GM04504 (cell line): Measurements from ENCODE around the gene ACTR10.

Source experiments
- DNase-seq: peaks from one replicate; pipeline ENCODE4 v3.0.0-alpha.2; 2012; ENCODE audit warnings: low read depth

The ACTR10 gene

GRCh38 chr14:58199726-58200479 is at the start of gene ACTR10:
Gene ACTR10 (plus strand): TSS chr14:58200149. CDS start chr14:58200218, 69 bp downstream.
- peak; percentile 49 for DNase-seq

DNA sequence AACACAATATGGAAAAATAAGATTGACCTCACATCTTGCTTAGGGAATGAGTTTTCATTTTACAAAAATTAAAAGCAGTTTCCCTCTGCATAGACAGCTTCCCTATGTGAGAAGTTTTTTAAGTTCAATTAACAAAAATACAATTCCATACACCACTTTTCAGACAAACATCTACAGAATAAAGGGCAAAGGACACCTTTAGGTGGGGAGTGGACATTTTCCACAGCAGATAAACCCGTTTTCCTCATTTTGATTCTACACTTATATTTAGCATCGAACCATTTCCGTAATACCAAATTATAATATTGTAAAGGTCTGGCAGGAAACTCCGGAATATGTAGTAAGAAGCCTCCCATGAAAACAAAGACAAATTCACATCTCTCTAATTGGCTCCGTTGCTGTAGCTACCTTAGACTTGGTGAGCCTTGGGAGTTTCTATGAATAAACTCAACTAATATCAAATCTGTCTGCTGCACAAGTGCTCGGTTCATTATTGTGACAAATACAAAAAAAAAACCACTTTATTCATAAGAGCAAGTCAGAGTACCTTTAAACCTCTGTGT is 49.6 kb upstream of the ACTR10 start:
- DNase-seq, result no peak

- DNase-seq, result no peak
These were observed 48.6 kb upstream of the ACTR10 start for GRCh38 chr14:58151133-58152013.

DNA sequence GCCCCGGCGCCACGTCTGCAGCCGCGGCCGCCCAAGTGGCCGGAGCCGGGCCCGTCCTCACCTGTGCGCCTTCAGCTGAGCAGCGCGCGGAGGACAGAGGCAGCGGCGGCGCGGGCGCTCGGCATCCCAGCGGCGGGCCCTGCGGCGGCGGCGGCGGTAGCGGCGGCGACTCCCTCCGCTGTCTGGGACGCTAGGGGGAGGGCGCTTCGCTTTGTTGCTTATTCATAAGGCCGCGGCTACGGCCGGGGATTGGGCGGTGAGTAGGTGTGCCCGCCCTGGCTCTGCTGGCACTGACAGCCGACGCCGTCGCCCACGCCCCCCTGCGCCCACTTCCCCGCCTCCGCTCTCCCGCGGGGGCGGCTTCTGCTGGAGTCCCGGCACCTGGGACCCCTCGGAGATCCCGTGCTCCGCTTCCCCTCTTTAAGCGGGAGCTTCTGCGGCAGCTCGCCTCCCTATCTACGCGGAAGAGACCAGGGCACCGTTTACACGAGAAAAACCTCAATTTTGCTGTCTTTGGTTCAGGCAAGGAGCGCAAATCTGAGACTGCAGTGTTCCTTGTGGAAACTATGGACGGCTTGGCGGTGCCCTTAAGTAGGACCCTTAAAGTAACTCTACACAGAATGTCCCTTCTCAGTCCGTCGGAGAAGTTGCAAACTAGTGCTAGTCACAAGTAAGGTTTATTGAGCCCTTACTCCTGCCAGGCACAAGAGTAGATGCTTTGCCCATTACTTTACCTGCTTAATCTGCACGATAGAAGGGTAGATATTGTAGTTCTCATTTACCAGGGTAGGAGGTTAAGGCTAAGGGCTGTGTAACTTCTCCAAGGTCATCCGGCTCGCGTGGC is 47.7 kb upstream of the ACTR10 start, which contains the start of gene ARMH4:
Gene ARMH4, minus strand, starts transcription at position 200 of the 844 bp plus-strand sequence. CDS start 12,855 bp downstream, outside the sequence.
- DNase-seq, result peak; percentile 55

GRCh38 chr14:58160561-58160960 is 39.4 kb upstream of the ACTR10 start:
- DNase-seq, result no peak

DNA sequence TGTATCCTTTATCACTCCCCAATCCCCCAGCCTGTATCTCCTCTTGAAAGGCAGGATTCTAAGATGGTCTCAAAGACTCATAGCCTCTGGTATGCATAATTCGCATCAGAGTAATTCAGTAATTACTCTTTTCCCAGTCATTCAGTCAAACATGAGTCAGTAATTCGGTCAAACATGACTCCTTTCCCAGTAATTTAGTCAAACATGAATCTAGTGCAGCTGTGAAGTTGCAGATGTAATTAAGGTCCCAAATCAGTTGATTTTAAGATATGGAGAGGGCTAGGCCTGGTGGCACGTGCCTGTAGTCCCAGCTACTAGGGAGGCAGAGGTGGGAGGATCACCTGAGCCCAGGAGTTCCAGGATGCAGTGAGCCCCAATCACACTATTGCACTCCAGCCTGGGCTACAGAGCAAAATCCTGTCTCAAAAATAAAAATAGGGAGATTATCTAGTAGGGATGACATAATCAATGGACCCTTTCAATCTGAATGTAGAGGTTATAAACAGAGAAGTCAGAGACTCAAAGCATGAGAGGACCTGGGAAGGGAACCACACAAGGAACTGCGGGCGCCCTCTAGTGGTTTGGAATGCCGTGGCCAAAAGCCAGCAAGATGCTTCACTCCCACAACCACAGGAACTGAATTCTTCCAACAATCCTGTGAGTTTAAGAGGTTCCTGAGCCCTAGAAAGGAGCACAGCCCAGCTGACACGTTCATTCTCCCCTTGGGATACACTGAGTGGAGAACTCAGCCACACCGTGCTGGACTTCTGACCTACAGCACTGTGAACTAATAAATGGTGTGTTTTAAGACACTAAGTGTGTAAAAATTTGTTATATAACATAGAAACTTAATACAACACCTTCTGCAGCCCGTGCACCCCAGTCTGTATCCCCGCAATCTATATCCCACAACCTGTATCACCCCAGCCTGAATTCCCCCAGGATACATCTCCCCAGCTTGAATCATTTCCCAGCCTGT is 33.7 kb upstream of the ACTR10 start:
- peak; percentile 47 for DNase-seq

DNA sequence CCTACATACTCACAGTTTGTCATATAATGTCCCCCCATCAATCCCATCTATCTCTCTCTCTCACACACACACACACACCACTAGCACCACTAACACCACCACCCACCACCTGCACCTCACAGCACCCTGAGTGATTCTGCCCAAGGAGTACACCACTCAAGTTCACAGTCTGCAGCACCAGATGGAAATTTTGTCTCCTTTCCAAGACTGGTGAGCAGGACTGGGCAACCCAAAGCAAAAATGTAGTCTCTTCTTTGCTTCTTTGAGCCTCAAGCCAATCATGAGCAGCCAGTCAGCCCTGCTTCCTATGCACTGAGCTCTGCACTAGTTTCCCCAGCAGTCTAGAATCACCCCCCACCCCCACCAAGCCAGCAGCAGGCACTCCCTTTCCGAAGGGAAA is 32.9 kb upstream of the ACTR10 start:
- no peak for DNase-seq

DNA sequence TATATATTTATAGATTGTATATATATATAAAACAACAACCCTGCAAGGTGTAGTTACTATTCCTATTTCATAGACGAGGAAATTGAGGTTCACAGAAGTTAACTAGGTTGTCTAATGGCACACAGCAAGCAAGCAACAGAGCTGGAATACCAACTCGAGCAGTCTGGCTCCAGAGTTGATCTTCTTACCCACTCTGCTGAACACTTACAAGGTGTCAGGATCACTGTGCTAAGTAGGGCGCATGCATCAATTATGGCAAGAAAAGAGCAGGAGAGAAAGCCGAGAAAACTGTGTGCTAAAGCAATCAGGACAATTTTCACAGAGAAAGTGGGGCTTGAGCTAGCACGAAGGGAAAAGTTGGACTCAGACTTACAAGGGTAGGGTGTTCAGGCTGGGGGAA is 32.1 kb upstream of the ACTR10 start:
- DNase-seq, result no peak

DNA sequence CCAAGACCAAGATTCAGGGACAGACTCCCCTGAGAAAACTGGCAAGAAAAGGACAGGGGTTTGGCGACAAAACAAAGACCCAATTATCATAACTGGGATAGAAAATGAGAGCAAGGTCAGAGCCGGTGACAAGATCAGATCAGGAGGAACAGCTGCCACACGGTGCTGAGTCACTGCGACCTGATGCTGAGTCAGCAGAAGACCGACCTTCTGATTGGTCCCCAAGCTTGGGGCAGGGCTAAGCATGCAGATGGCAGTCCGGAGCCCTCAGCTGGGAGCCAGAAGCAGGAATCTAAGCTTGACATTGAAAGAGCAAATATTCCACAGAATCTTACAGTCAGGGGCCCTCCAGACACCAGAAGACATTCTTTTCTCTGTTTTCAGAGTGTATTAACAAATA is 28.9 kb upstream of the ACTR10 start:
- DNase-seq, result peak; percentile 76

- no peak for DNase-seq
These were observed 22.8 kb upstream of the ACTR10 start for GRCh38 chr14:58177125-58177524.

DNA sequence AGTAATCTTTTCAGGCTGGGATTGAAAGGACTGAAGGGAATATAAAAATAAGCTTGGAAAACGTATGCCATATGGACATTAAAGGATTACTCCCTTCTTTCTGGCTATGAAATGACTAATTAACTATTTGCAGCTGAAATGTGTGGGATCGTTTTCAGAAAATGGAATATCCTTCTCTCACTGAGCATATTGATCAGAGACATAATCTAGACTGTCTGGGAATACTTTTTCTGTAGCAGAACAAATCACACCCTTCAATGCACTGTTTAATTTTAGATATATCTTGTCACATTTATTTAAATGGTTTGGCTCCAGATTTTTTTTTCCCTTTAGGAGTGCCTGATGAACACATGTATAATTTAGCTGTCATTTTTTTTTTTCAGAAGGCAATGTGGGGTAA is 10.8 kb upstream of the ACTR10 start:
- no peak for DNase-seq

DNA sequence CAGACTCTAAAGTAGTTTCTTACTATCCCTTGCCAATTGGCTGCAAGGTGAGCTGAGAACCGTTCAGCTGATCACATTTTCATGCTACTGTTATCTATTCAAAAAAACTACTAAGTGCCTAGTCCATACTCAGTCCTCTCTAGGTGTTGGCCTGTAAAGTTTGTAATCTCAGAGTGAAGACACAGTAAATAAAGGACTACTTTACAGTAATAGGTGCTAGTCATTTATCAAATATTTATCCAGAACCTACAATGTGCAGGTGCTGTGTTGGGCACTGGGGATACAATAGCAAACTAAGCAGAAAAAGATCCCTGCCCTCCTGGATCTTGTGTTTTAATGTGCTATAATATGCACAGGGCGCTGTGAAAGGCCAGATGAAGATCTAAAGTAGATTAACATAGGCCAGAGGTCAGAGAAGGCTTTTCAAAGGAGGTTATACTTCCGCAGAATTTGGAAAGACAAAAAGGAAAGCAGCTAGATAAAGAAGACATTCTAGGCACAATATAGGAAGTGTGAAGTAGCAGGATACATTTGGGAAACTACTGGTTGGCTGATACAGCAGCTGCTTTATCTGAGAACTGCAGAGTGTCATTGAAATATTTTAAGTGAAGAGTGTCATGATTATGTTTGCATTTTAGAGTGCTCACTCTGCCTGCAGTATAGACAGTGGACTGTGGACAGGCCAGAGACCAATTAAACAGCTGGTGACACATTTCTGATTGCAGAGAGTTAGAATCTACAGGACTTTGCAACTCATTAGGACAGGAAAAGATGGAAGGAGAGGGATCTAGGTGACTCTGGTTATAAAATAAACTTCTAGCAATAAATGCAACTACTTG is 8.0 kb upstream of the ACTR10 start:
- no peak for DNase-seq

DNA sequence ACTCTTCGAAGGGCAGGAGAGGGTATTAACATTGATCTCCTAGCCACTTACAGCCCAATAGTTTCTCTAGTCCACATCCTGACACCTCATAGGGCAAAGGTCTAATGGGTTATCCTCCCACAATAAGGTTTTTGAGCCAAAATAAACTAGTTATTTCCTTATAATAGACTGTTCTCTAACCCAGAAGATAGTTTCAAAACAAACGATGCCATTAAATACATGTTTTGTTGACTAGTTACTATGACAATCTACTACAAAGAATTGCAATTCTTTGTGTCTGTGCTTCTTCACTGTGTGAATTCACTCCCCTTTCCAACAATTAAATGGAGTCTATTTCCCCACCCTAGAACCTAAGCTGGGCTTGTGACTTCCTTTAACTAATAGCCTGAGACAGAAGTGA is 6.4 kb upstream of the ACTR10 start:
- DNase-seq, result no peak

DNA sequence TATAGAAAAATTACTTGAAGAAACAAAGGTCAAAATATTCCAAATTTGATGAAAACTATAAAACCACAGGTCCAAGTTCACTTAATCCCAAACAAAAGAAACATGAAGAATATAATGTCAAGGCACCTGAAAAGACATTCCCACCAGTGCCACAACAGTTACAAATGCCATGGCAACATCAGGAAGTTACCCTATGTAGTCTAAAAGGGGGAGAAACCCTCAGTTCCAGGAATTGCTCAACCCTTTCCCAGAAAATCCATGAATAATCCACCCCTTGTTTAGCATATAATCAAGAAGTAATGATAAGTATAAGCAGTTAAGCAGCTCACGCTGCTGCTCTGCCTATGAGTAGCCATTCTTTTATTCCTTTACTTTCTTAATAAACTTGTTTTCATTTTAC is 3.8 kb upstream of the ACTR10 start:
- no peak for DNase-seq

DNA sequence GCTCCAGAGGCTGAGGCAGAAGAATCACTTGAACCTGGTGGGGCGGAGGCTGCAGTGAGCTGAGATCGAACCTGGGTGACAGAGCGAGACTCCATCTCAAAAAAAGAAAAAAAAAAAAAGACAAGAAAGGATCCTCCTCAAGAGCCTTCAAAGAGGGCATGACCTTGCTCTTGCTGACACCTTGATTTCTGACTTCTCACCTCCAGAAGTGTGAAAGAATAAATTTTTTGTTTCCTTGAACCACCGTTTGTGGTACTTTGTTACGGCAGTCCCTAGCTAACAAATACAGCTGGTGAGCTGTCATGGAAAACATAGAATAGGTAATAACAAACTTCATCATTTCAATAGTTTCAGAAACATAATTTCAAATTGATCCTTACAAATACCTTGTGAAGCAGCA is 1.9 kb upstream of the ACTR10 start:
- DNase-seq, result no peak

DNA sequence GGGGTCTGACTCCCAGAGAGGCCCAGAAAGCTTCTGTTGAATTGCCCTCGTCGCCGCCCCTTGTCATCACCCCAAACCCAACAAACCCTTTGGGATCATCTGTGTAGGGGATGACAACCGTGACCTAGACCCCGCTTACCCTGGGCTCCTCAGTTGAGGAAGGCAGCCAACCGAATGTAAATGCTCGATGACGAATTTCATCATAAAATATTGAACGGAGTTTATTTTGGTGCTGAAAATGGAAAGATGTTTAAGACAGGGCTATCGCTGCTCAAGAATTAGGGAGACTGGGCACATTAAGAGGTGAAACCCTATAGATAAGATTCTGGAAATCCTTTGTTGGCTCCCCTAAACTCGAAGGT is 512 bp downstream of the ACTR10 start:
- DNase-seq, result no peak

DNA sequence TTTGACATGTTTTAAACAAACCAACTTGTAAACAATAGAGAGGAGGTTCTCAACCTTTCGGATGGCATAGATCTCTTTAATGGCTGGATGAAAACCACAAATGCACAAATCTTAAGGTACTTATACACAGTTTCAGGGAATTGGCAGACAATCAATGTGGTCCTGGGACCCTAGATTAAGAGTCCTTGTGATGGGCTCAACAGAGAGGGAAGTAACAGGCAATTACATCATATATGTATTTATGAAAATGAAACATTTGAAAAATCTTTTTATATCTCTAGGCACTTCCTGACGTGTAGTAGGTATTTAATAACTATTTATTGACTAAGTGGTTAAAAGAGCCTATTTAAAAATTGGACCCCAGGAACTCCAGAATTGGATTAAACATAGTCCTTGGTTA is 897 bp downstream of the ACTR10 start:
- no peak for DNase-seq

- DNase-seq, result no peak
These were observed 13.2 kb downstream of the ACTR10 start for GRCh38 chr14:58213176-58213575.

DNA sequence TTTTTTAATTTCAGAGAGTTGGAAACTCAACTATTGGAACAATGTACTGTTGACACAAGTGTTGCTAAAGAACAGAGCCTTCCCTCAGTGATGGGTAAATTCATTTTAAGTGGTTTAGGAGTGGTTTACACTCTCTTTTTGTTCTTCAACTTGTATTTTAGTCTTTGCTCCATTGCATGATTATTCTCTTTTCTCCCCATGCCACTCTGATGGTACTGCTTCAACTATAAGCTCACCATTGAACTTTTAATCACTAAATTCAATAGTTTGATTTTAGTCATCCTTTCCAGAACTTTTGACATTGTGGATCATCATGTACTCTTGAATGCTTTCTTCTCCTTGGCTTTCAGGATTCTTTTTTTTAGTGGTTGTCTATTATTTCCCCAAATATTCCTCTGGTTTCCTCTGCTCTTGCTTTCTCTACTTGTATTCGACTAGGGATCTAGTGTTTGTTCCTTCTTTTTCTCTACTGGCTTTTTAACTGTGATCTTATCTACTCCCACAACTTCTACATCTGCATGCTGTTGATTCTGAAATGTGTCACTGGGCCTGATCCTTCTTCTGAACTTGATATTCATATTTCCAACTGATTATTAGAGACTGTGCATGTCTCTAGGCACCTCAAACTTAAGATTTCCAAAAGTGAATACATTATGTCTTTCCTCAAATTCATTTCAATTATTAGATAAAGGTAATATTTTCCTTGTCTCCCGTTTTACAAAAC is 15.4 kb downstream of the ACTR10 start:
- DNase-seq, result no peak
